Central memory CD8-positive, alpha-beta T cell (primary cell): ENCODE results near the gene SLX4IP.

Experiments used
- ATAC-seq: fragments of 150-1000 bp; cut with Tn5 transposase; replicated peaks from 2 replicates; pipeline ENCODE4 v1.10.0; 2022; ENCODE audit warnings: mild to moderate bottlenecking, moderate FRiP score, moderate number of reproducible peaks; ENCODE audit not compliant: poor library complexity, severe bottlenecking; ENCODE audit errors: extremely low read depth
- DNase-seq, 2 donors: peaks; one replicate each; pipeline ENCODE4 v3.0.0; 2021; ENCODE audit warnings: low spot score in 2 of 2
- H3K27ac Mint-ChIP-seq: one replicate; pipeline ENCODE4 v1.8.0; 2022; ENCODE audit warnings: low read depth, mild to moderate bottlenecking, moderate library complexity, mixed read lengths
- H3K27me3 Mint-ChIP-seq: one replicate; pipeline ENCODE4 v1.8.0; 2022; ENCODE audit warnings: mixed read lengths
- H3K36me3 Mint-ChIP-seq: one replicate; pipeline ENCODE4 v1.8.0; 2022; ENCODE audit warnings: mild to moderate bottlenecking, moderate library complexity, mixed read lengths; ENCODE audit not compliant: insufficient read depth
- H3K4me1 Mint-ChIP-seq: one replicate; pipeline ENCODE4 v1.8.0; 2022; ENCODE audit warnings: mixed read lengths
- H3K4me3 Mint-ChIP-seq: one replicate; pipeline ENCODE4 v1.8.0; 2022; ENCODE audit warnings: mild to moderate bottlenecking, moderate library complexity, mixed read lengths
- H3K9me3 Mint-ChIP-seq: one replicate; pipeline ENCODE4 v1.8.0; 2022; ENCODE audit warnings: mixed read lengths

SLX4IP gene

GRCh38 chr20:10673842-10674683 is 239.0 kb downstream of the SLX4IP start, which contains the start of gene JAG1:
JAG1 (minus strand) TSS chr20:10673999; CDS start chr20:10673530, 469 bp downstream.
- Mint-ChIP-seq H3K36me3 (peaks cover 5% of the 10 kb centered on the region), H3K27me3 (peaks cover 88% of the 10 kb centered on the region)

GRCh38 chr20:10674684-10675449 is 239.8 kb downstream of the SLX4IP start:
- H3K27me3 Mint-ChIP-seq: peaks cover 81% of the 10 kb centered on the region
- DNase-seq: no peak
- peaks cover 5% of the 10 kb centered on the region for H3K36me3 Mint-ChIP-seq

More at GRCh38 chr20:10673842-10674683, 239.0 kb downstream of the SLX4IP start, which contains the start of gene JAG1:
- peak within 1 kb of the TSS; percentile 81 for H3K4me3 Mint-ChIP-seq
- no peak within 1 kb of the TSS for H3K27ac Mint-ChIP-seq
- ATAC-seq: peak; percentile 46
- H3K4me1 Mint-ChIP-seq: peaks cover 13% of the 10 kb centered on the region
- no peaks in the 10 kb centered on the region for H3K9me3 Mint-ChIP-seq
- DNase-seq: no peak

GRCh38 chr20:10675450-10675848 is 240.3 kb downstream of the SLX4IP start:
- Mint-ChIP-seq H3K27ac (no peak overlapping the region), H3K4me3 (peak overlapping the region; percentile 56), H3K36me3 (peaks cover 5% of the 10 kb centered on the region), H3K9me3 (no peaks in the 10 kb centered on the region), H3K4me1 (peaks cover 13% of the 10 kb centered on the region), H3K27me3 (peaks cover 75% of the 10 kb centered on the region)
- ATAC-seq (no peak), DNase-seq (no peak)

More at GRCh38 chr20:10674684-10675449, 239.8 kb downstream of the SLX4IP start:
- Mint-ChIP-seq H3K9me3 (no peaks in the 10 kb centered on the region), H3K4me3 (peak overlapping the region; percentile 56), H3K27ac (no peak overlapping the region), H3K4me1 (peaks cover 13% of the 10 kb centered on the region)
- no peak for ATAC-seq

- ATAC-seq: no peak
- Mint-ChIP-seq H3K27me3 (peaks cover 71% of the 10 kb centered on the region), H3K9me3 (no peaks in the 10 kb centered on the region), H3K36me3 (peaks cover 2% of the 10 kb centered on the region), H3K27ac (no peak overlapping the region), H3K4me1 (peaks cover 6% of the 10 kb centered on the region), H3K4me3 (no peak overlapping the region)
- no peak for DNase-seq
Measured at GRCh38 chr20:10676518-10676917, 241.4 kb downstream of the SLX4IP start.
